SH-SY5Y (cell line): Measurements from ENCODE around the gene SNX22.

Experiments used
- GATA2 ChIP-seq: IDR thresholded peaks from 2 replicates; pipeline ENCODE4 v1.6.1; 2011; ENCODE audit warnings: mild to moderate bottlenecking, low read depth, low read length
- GATA3 ChIP-seq: IDR thresholded peaks from 2 replicates; pipeline ENCODE4 v1.6.1; 2011; ENCODE audit warnings: low read depth, mild to moderate bottlenecking, low read length, moderate library complexity

- TF ChIP-seq GATA2 (no peak), GATA3 (no peak)
Observed at GRCh38 chr15:64138331-64138941, 13.1 kb upstream of the SNX22 start.
